ENCODE results near the gene TCF21.
"Not testable (repeated sequence)": the region's sequence is repeated elsewhere in the genome, so short reads cannot be mapped to it uniquely, and the experiment has no call there.

TCF21 gene

GRCh38 chr6:133888929-133889556 lies at the start of gene TCF21:
Gene TCF21, plus strand, starts transcription at chr6:133889113. Its CDS starts 285 bp downstream, at chr6:133889398.
- DNase-seq (ENCODE audit: low read depth): no peak

DNA sequence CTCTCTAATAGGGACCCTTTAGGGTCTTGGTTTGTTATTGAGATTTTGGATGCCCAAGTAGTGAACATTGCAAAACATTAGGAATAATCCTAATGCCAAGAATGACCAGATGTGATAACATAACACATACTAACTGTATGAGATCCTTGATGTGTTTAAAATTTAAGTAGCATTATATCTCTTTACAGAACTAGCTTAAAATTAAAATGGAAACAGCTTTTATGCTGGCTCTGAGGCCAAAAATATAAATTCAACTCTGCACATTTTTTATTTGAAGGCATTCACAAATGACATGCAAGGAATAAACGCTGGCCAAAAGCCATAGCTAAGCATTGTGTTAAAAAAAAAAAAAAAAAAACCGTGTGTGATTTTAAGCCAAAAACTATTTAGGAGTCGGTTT lies 47.7 kb upstream of the TCF21 start:
- DNase-seq (ENCODE audit: low read depth): no peak

DNA sequence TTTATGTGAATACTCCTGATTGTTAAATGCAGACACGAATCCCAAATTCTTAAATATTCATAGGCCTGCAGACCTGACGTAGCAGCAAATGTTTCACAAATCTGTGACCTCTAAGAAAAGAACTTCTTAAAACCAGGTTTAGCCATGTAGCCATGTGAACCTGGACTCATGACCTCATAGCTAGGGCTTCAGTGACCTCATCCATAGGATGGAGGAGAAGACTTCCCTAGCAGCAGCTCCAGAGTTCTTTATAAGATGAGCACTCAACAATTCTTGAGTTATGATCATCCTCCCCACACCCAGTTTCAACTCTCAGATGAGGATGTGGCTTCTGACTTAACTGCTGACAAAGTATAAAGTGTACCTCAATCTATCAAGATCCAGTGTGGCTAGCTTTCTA lies 45.8 kb upstream of the TCF21 start:
- no peak for DNase-seq (ENCODE audit: low read depth)

GRCh38 chr6:133844709-133845108 lies 44.2 kb upstream of the TCF21 start:
- no peak for DNase-seq (ENCODE audit: low read depth)

DNA sequence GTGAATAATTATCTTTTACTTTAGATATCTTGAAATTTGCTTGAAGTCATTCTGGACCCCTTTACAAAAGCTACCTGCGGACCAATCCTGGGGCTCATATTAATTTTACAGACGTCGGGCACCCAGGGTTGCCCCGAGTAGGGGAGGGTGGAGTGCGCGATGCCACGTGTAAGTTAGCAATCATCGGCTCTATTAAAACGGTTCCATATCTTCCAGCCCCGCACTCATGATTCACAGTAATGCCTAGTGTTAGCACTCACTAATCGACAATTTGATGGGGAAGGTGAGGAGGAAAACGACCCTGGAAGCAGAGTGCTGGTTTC lies 34.9 kb upstream of the TCF21 start:
- no peak for DNase-seq (ENCODE audit: low read depth)

DNA sequence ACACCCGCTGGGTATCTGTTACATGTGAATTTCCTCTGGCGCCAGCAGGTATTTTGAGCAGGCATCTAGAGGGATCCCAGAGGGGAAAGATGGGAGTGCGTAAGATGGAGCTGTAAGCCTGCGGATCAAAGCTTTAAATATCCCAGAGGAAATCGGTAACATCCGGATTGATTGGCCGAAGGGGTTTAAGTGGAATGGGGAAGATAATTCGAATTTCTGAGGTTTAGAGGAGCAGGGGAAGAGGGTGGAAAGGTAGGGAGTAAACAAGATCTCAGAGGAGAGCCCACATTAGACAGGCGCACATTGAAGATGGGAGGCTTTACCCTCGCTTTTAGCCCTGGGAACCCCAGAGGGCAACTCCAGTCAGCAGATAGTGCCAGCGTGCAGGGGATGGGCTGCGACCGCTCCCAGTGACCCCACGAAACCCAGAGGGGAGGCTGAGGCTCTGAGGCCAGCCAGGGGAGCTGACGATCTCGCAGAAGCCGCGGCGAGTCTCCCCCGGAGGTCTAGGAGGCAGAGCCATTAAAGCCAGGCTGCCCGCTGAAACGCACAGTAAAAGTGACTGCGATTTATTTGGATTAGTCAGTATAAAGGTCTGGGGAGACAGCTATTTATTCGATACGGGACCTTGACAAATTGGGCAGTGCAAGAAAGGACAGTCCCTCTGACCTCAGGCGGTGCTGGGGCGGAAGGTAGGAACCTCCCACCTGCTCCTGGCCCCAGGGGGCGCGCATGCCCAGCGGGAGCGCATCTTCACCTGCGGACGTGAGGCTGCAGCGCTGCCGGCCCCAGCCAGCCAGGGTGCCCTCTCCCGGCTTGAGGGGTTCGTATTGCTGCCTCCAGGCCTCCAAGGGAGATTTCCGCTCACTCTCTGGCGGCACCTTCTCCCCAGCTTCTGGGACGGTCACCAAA lies 34.3 kb upstream of the TCF21 start:
- no peak for DNase-seq (ENCODE audit: low read depth)

- DNase-seq (ENCODE audit: low read depth): no peak
These were observed 33.5 kb upstream of the TCF21 start for GRCh38 chr6:133855276-133855990.

DNA sequence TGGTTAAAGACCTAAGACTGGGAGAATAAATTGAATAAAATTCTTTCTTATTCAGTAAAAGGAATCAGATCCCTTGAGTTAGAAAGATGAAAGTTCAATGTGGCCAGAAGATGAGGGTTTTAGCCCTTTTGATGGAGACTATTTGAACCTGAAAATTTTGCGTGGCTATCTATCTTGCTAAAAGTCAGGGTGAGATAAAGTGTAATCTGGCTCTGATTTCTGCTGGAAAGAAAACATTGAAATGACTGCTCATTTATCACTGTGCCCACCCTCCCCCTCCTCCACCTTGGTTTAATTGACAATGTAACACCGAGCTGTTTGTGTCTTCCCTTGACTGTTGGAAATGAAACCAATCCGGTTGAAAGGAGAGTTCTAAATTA lies 32.9 kb upstream of the TCF21 start:
- DNase-seq (ENCODE audit: low read depth): no peak

- DNase-seq (ENCODE audit: low read depth): no peak
These were observed 32.0 kb upstream of the TCF21 start for GRCh38 chr6:133856911-133857310.

GRCh38 chr6:133857696-133858095 lies 31.2 kb upstream of the TCF21 start:
- no peak for DNase-seq (ENCODE audit: low read depth)

- not testable (repeated sequence) for DNase-seq (ENCODE audit: low read depth)
These were observed 27.6 kb upstream of the TCF21 start for GRCh38 chr6:133861337-133861736.

- DNase-seq (ENCODE audit: low read depth): no peak
These were observed 25.7 kb upstream of the TCF21 start for GRCh38 chr6:133863228-133863627.

GRCh38 chr6:133865680-133866079 lies 23.2 kb upstream of the TCF21 start:
- no peak for DNase-seq (ENCODE audit: low read depth)

DNA sequence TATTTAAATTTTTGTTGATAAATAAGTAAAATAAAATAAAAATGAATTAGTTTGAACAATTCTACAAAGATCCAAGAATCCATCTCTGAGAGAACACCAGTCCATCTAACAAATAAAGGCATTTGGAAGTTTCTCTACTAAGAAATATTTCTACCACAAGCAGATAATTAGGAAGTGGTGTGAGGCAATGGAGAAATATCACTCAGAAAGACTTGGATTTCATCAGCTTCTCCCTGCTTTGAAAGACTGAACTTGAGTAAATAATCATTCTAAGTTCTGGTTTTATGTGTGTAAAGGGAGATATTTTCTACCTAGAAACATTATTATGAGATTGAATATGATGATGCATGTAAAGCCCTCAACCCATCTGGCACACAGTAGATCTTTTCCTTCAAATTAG lies 17.8 kb upstream of the TCF21 start:
- no peak for DNase-seq (ENCODE audit: low read depth)

DNA sequence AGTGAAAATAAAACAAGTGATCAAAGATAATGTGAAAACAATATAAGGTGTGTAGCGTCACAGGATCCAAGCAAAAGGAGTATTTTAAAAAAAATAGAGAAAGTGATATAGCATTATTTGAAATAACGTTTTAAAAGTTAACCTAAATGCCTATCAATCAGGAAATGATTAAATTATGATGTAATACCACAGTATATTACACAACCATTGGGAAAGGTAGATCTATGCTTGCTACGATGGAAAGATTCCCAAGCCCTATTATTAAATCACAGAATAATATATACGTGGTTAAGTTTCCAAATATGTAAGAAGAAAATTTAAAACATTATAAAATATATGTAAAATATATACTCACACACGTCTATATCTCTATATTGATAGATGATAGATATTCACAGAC lies 15.4 kb upstream of the TCF21 start:
- DNase-seq (ENCODE audit: low read depth): no peak

GRCh38 chr6:133877116-133877515 lies 11.8 kb upstream of the TCF21 start:
- no peak for DNase-seq (ENCODE audit: low read depth)

GRCh38 chr6:133880006-133880405 lies 8.9 kb upstream of the TCF21 start:
- no peak for DNase-seq (ENCODE audit: low read depth)

DNA sequence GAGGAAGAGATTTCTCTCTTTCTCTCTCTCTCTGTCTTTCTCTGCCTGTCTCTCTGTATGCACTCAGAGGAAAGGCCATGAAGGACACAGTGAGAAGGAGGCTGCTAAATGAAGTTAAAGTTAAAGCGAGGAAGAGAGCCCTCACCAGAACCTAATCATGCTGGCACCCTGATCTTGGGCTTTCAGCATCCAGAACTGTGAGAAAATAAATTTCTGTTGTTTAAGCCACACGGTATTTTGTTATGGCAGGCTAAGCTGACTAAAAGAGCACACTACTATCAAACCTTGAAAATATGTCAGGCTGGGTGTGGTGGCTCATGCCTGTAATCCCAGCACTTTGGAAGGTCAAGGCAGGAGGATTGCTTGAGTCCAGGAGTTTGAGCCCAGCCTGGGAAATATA lies 8.0 kb upstream of the TCF21 start:
- no peak for DNase-seq (ENCODE audit: low read depth)

DNA sequence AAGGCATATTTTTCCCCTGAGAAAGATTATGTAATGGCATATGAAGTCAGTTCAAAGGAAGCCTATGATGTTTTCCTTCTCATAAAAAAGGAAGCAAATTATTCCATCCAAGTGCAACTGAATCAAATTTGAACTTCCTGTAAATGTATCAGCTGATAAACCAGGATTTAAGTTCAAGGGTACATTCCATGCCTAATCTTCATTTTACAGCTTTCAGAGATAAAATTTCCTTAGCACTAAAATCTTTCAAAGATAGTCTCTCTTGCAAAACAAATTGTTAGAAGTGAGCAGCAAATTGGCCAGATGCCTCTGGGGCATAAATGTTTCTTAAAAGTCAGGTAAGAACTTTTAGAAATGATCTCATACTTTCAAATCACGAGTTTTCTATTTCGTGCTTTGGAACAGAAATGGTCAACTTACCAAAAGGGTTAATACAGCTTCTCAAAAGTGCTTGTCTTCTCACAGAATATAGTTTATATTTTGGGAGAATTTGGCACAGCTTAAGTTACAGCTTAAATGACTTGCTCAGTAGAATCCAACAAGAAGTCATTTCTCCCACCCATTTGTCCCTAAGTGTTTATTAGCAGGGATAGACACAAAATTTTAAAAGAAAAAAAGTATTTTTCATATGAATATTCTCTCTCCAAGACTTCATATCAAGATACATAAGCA lies 2.7 kb upstream of the TCF21 start:
- DNase-seq (ENCODE audit: low read depth): no peak

DNA sequence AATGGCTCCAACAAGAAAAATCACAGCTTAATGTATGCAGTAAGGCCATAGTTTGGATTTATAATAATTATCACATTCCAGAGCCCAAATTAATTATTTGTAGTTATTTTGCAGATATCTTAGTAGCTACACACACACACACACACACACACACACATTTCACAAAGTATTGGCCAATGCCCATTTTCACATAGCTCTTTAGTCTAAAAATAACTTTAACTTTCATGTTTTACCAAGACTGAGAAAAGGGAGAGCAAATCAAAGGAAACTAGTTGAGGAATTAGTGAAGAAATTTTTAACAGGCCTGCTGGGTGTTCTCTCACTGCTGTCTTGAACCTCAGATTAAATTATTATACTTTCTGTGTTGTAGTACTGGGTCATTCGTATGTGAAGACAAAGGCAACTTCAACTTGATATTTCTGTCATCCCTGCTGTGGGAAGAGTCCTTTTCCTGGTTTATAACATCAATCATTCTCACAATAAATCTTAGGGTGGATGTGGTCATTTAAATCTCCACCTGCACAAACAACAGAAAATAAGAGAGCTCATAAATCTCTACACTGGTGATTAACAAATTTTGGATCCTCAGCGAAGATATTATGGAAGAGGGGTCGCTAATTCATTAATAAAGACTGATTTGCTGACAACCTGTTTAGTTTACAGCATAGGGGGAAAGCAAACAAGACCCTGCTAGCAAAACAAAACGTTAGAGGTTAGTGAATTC lies 1.6 kb upstream of the TCF21 start:
- no peak for DNase-seq (ENCODE audit: low read depth)

DNA sequence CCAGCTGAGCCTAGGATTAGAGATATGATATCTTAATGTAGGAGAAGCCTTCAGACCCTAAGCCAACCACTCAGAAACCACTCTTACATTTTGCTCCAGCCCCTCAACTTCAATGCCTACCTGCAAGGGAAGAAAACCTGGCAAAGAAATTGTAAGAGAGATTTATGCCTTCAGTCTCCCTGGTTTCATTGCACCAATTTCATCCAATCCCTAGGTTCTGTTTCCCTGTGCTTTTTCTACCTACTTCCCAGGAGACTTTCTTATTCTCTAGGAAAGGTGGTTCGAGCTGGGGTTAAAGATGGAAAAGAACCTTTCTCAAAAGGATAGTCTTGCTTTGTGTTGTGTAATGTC lies 1.1 kb upstream of the TCF21 start:
- DNase-seq (ENCODE audit: low read depth): no peak
